IMR-90 (cell line): ENCODE results near the gene BCL6. TPM values are rescaled to one million over a fixed set of nuclear protein-coding genes. Genes with fewer than 3 reads are reported as not detected.

ENCODE experiments used
- ATAC-seq: fragments of 200-7000 bp; cut with Tn5 transposase; 2 replicates; pipeline ENCODE4 v1.9.1; 2020; ENCODE audit warnings: low read depth, mild to moderate bottlenecking, moderate library complexity
- BruUV-seq: library from RNA; stranded (reverse); fragments of 400-500 nt; replicated peaks from 2 replicates; lab custom pipeline; 2021; lab: Mats Ljungman, UMichigan
- CTCF ChIA-PET: fragments of 300-600 bp; formaldehyde crosslinking; extraction: SDS; loops from one replicate; lab custom pipeline; 2021; ENCODE audit warnings: antibody characterized with exemption; lab: Yijun Ruan, JAX
- POLR2A ChIA-PET: fragments of 300-600 bp; sonication (Branson Sonifier 250); formaldehyde crosslinking; loops from one replicate; lab custom pipeline; 2022; ENCODE audit warnings: antibody characterized with exemption; ENCODE audit not compliant: unreplicated experiment; lab: Charles Lee
- DNase-seq: peaks from one replicate; pipeline ENCODE4 v3.0.0; 2013
- H2AFZ ChIP-seq: replicated peaks from 2 replicates; pipeline ENCODE3; 2013; ENCODE audit warnings: low read length, mild to moderate bottlenecking; ENCODE audit not compliant: poor library complexity
- H2AK5ac ChIP-seq: 2 replicates; pipeline ENCODE4 v1.6.1; 2013; ENCODE audit warnings: low read depth, low read length, inconsistent platforms
- H2AK9ac ChIP-seq: replicated peaks from 2 replicates; pipeline ENCODE3; 2013; ENCODE audit warnings: mild to moderate bottlenecking, low read depth, low read length, moderate library complexity; ENCODE audit not compliant: poor library complexity
- H2BK120ac ChIP-seq: 2 replicates; pipeline ENCODE4 v1.6.1; 2013; ENCODE audit warnings: low read depth, low read length, inconsistent platforms
- H2BK15ac ChIP-seq: 3 replicates; pipeline ENCODE4 v1.6.1; 2013; ENCODE audit warnings: low read depth, low read length, inconsistent platforms
- H2BK20ac ChIP-seq: 2 replicates; pipeline ENCODE4 v1.6.1; 2013; ENCODE audit warnings: low read depth, mild to moderate bottlenecking, inconsistent platforms, low read length, moderate library complexity
- H2BK5ac ChIP-seq: 2 replicates; pipeline ENCODE4 v1.6.1; 2013; ENCODE audit warnings: mild to moderate bottlenecking, low read depth, low read length, inconsistent platforms; ENCODE audit not compliant: poor library complexity, severe bottlenecking
- H3K14ac ChIP-seq: replicated peaks from 2 replicates; pipeline ENCODE4 v1.6.1; 2013; ENCODE audit warnings: low read depth, low read length, inconsistent platforms
- H3K18ac ChIP-seq: 2 replicates; pipeline ENCODE4 v1.6.1; 2013; ENCODE audit warnings: low read depth, low read length, control low read depth
- H3K23ac ChIP-seq: 2 replicates; pipeline ENCODE4 v1.6.1; 2013; ENCODE audit warnings: low read depth, low read length, inconsistent platforms
- H3K27ac ChIP-seq: 2 replicates; pipeline ENCODE4 v1.5.1; 2013; ENCODE audit warnings: mild to moderate bottlenecking, control low read depth, low read length; ENCODE audit not compliant: insufficient read depth
- H3K27me3 ChIP-seq: 2 replicates; pipeline ENCODE4 v1.6.1; 2013; ENCODE audit warnings: low read length; ENCODE audit not compliant: control insufficient read depth, insufficient read depth
- H3K36me3 ChIP-seq: 2 replicates; pipeline ENCODE4 v1.6.1; 2013; ENCODE audit warnings: low read length, mixed read lengths; ENCODE audit not compliant: control insufficient read depth, insufficient read depth
- H3K4ac ChIP-seq: 2 replicates; pipeline ENCODE4 v1.6.1; 2013; ENCODE audit warnings: low read depth, low read length, inconsistent platforms
- H3K4me1 ChIP-seq: 2 replicates; pipeline ENCODE4 v1.6.1; 2013; ENCODE audit warnings: low read length, mixed read lengths; ENCODE audit not compliant: control insufficient read depth, insufficient read depth
- H3K4me2 ChIP-seq: 2 replicates; pipeline ENCODE4 v1.6.1; 2013; ENCODE audit warnings: low read depth, mild to moderate bottlenecking, control low read depth, low read length, moderate library complexity
- H3K4me3 ChIP-seq: 2 replicates; pipeline ENCODE4 v1.5.1; 2013; ENCODE audit warnings: low read depth, mild to moderate bottlenecking, control low read depth, low read length, moderate library complexity; ENCODE audit not compliant: insufficient read depth
- H3K56ac ChIP-seq: 2 replicates; pipeline ENCODE4 v1.6.1; 2013; ENCODE audit warnings: low read length, inconsistent platforms; ENCODE audit not compliant: insufficient read depth; ENCODE audit errors: extremely low read depth
- H3K79me1 ChIP-seq, 2 experiments: 2 replicates each; pipeline ENCODE4 v1.6.1; 2013; ENCODE audit warnings: low read length in 2 of 2, inconsistent platforms in 1 of 2, low read depth in 1 of 2
- H3K9ac ChIP-seq: 2 replicates; pipeline ENCODE4 v1.6.1; 2013; ENCODE audit warnings: low read depth, low read length, control low read depth
- H3K9me1 ChIP-seq: 2 replicates; pipeline ENCODE4 v1.6.1; 2013; ENCODE audit warnings: low read length, inconsistent platforms; ENCODE audit not compliant: insufficient read depth
- H3K9me3 ChIP-seq: 2 replicates; pipeline ENCODE4 v1.6.1; 2013; ENCODE audit warnings: low read length; ENCODE audit not compliant: control insufficient read depth, insufficient read depth
- H4K20me1 ChIP-seq: 2 replicates; pipeline ENCODE4 v1.6.1; 2013; ENCODE audit warnings: low read length, inconsistent platforms; ENCODE audit not compliant: insufficient read depth
- H4K5ac ChIP-seq: 2 replicates; pipeline ENCODE4 v1.6.1; 2013; ENCODE audit warnings: mild to moderate bottlenecking, low read depth, low read length, control low read depth
- H4K8ac ChIP-seq, 2 experiments: 2 replicates each; pipeline ENCODE4 v1.6.1; 2013; ENCODE audit warnings: low read depth in 2 of 2, low read length in 2 of 2, control low read depth in 1 of 2, inconsistent platforms in 1 of 2
- H4K91ac ChIP-seq: 2 replicates; pipeline ENCODE4 v1.6.1; 2013; ENCODE audit warnings: low read depth, low read length, inconsistent platforms; ENCODE audit not compliant: insufficient read depth
- FOS ChIP-seq: fragments of 150-350 bp; IDR thresholded peaks from 2 replicates; pipeline ENCODE4 v1.6.1; 2016; ENCODE audit warnings: low read depth, low read length
- MAFK ChIP-seq: IDR thresholded peaks from 2 replicates; pipeline ENCODE4 v1.6.1; 2012; ENCODE audit warnings: low read depth, low read length, improper control_type of control experiment
- RFX5 ChIP-seq: IDR thresholded peaks from 2 replicates; pipeline ENCODE4 v1.8.0; 2012; ENCODE audit warnings: low read depth, mild to moderate bottlenecking, low read length, moderate library complexity
- WGBS, 2 experiments: methylation state at CpG; one replicate each; pipeline versions ENCODE4 v1.1.5 to v1.1.7; 2013; ENCODE audit warnings: missing lambda C conversion rate in 2 of 2; ENCODE audit not compliant: insufficient read length in 1 of 2; ENCODE audit errors: extremely low coverage in 2 of 2; 5-methylcytosine and 5-hydroxymethylcytosine counted together
- dilution Hi-C: fragments of 300-500 bp; cut with HindIII; formaldehyde crosslinking; loops from one replicate; pipeline ENCODE4 v1.14.3; 2018; ENCODE audit warnings: low sequenced_read_pairs; ENCODE audit not compliant: unreplicated experiment
- in situ Hi-C: fragments of 300-500 bp; cut with MboI; formaldehyde crosslinking; loops from 3 replicates; pipeline ENCODE4 v1.14.3; 2019; ENCODE audit warnings: low sequenced_read_pairs, inconsistent platforms, mixed read lengths
- intact Hi-C: fragments of 100-400 bp; cut with micrococcal nuclease; formaldehyde crosslinking; loops from 2 replicates; pipeline ENCODE4 v1.10.0; 2022
- polyA plus RNA-seq, 3 experiments: library from polyadenylated mRNA; depleted of rRNA; stranded (reverse); fragments of >200 nt; gene quantifications; 2 replicates each; pipeline ENCODE4 v1.2.3, GENCODE V29; 2012; ENCODE audit warnings: low replicate concordance in 1 of 3
- total RNA-seq: library from RNA; depleted of rRNA; stranded (reverse); fragments of >200 nt; gene quantifications from 2 replicates; pipeline ENCODE4 v1.2.3, GENCODE V29; 2012

Gene BCL6
- total and polyA plus RNA-seq, 2 of the 4 experiments (the other 2 are of a cell fraction): 19.7 to 22.6 TPM

GRCh38 chr3:187770224-187770623 is 25.0 kb upstream of the BCL6 start:
- Histone ChIP-seq H2BK20ac (no peak overlapping the region), H3K4me3 (no peak overlapping the region), H4K20me1 (no peaks in the 10 kb centered on the region), H3K4me2 (no peak overlapping the region), H2AFZ (no peak overlapping the region), H3K14ac (no peak overlapping the region), H2BK15ac (no peak overlapping the region; the same call in 2 of the 3 replicates), H3K9ac (no peak overlapping the region), H3K18ac (no peak overlapping the region), H3K27ac (no peak overlapping the region), H3K56ac (no peak overlapping the region), H3K36me3 (no peaks in the 10 kb centered on the region), H3K79me1 (no peaks in the 10 kb centered on the region), H3K4me1 (peaks cover 3% of the 10 kb centered on the region; the same call in 1 of the 2 replicates), H2AK5ac (no peak overlapping the region), H2BK120ac (no peak overlapping the region), H3K9me1 (peaks cover 8% of the 10 kb centered on the region; the same call in 1 of the 2 replicates), H4K91ac (no peak overlapping the region), H4K8ac (no peak overlapping the region), H2AK9ac (no peak overlapping the region), H2BK5ac (no peak overlapping the region), H3K9me3 (no peaks in the 10 kb centered on the region), H3K27me3 (no peaks in the 10 kb centered on the region), H3K23ac (no peak overlapping the region), H4K5ac (no peak overlapping the region), H3K4ac (no peak overlapping the region)
- intact Hi-C loops: no loop called here
- ChIA-PET POLR2A (interaction anchor here (0.6 kb wide), 1 partner anchor 16 kb away, joined by 3 read pairs; no protein-coding TSS in a partner anchor), CTCF (no interaction called here)
- no CpG with 5 or more reads among the region's 1 CpG for WGBS, 2 experiments
- DNase-seq (no peak), ATAC-seq (no peak)
- in situ Hi-C loops: no loop called here
- BruUV-seq: no TSS peak
- no peak for TF ChIP-seq FOS
- no peak for TF ChIP-seq MAFK
- TF ChIP-seq RFX5: no peak
- dilution Hi-C loops: no loop called here
